ENCODE measurements around the gene DPP8.
"Not testable (repeated sequence)": the region's sequence is repeated elsewhere in the genome, so short reads cannot be mapped to it uniquely, and the experiment has no call there.

Gene DPP8

GRCh38 chr15:65516997-65517865, at the start of gene DPP8:
DPP8 (minus strand) TSS chr15:65517689; CDS start chr15:65512553, 5,136 bp downstream.
- ATAC-seq: peak; percentile 98

GRCh38 chr15:65561934-65562333, 44.4 kb upstream of the DPP8 start:
- no peak for ATAC-seq

More at GRCh38 chr15:65516997-65517865, at the start of gene DPP8:
- DNase-seq: peak; percentile 97

GRCh38 chr15:65559941-65560340, 42.5 kb upstream of the DPP8 start:
- no peak for DNase-seq
- no peak for ATAC-seq

More at GRCh38 chr15:65561934-65562333, 44.4 kb upstream of the DPP8 start:
- DNase-seq: no peak

GRCh38 chr15:65558997-65559760, 41.7 kb upstream of the DPP8 start:
- ATAC-seq: no peak
- no peak for DNase-seq

GRCh38 chr15:65558336-65558735, 40.8 kb upstream of the DPP8 start:
- ATAC-seq (no peak), DNase-seq (no peak)

GRCh38 chr15:65556622-65557021, 39.1 kb upstream of the DPP8 start:
- DNase-seq: no peak
- ATAC-seq: no peak

- DNase-seq (no peak), ATAC-seq (no peak)
Observed at GRCh38 chr15:65553691-65554090, 36.2 kb upstream of the DPP8 start.

- ATAC-seq, DNase-seq: not testable (repeated sequence)
Observed at GRCh38 chr15:65552851-65553250, 35.4 kb upstream of the DPP8 start.

GRCh38 chr15:65551183-65551582, 33.7 kb upstream of the DPP8 start:
- ATAC-seq (no peak), DNase-seq (no peak)

- no peak for ATAC-seq
- DNase-seq: no peak
Observed at GRCh38 chr15:65550681-65551098, 33.2 kb upstream of the DPP8 start.

- ATAC-seq, DNase-seq: not testable (repeated sequence)
Observed at GRCh38 chr15:65549288-65549687, 31.8 kb upstream of the DPP8 start.

GRCh38 chr15:65547841-65548240, 30.4 kb upstream of the DPP8 start:
- no peak for DNase-seq
- no peak for ATAC-seq

- ATAC-seq: no peak
Observed at GRCh38 chr15:65541231-65541820, 23.8 kb upstream of the DPP8 start.

GRCh38 chr15:65540314-65540713, 22.8 kb upstream of the DPP8 start:
- DNase-seq (no peak), ATAC-seq (no peak)

More at GRCh38 chr15:65541231-65541820, 23.8 kb upstream of the DPP8 start:
- DNase-seq: no peak

GRCh38 chr15:65535192-65535591, 17.7 kb upstream of the DPP8 start:
- no peak for ATAC-seq
- no peak for DNase-seq

- ATAC-seq: no peak
Observed at GRCh38 chr15:65533057-65533756, 15.7 kb upstream of the DPP8 start.

GRCh38 chr15:65532738-65533051, 15.2 kb upstream of the DPP8 start:
- ATAC-seq (no peak), DNase-seq (no peak)

More at GRCh38 chr15:65533057-65533756, 15.7 kb upstream of the DPP8 start:
- no peak for DNase-seq

GRCh38 chr15:65530318-65531111, 13.0 kb upstream of the DPP8 start, which contains the start of gene HACD3:
HACD3 (plus strand) TSS chr15:65530463; CDS start chr15:65530632, 169 bp downstream.
- peak; percentile 98 for ATAC-seq
- peak; percentile 96 for DNase-seq

- no peak for ATAC-seq
- no peak for DNase-seq
Observed at GRCh38 chr15:65529762-65530317, 12.4 kb upstream of the DPP8 start.

GRCh38 chr15:65528461-65529060, 11.1 kb upstream of the DPP8 start:
- no peak for ATAC-seq
- DNase-seq: no peak

Measured in stimulated activated naive CD8-positive, alpha-beta T cell treated with anti-CD3 and anti-CD28 coated beads, Interleukin-15, Interleukin-2, amounts not matched to agents 100 U/mL and 50 U/mL, for 24 hours (primary cell).